Activated CD8-positive, alpha-beta memory T cell treated with anti-CD3 and anti-CD28 coated beads for 36 hours (primary cell): ENCODE results near the gene KRT5. TPM values are rescaled to one million over a fixed set of nuclear protein-coding genes. Genes with fewer than 3 reads are reported as not detected.

Experiments used
- CTCF ChIA-PET: fragments of 350-600 bp; sonication (Branson Sonifier 250); formaldehyde crosslinking; loops from one replicate; lab custom pipeline; 2021; ENCODE audit warnings: antibody characterized with exemption; lab: Charles Lee
- POLR2A ChIA-PET: fragments of 350-600 bp; sonication (Branson Sonifier 250); formaldehyde crosslinking; loops from one replicate; lab custom pipeline; 2021; ENCODE audit warnings: antibody characterized with exemption; lab: Charles Lee
- total RNA-seq, 2 experiments: library from RNA; stranded (reverse); gene quantifications; one replicate each; pipeline ENCODE4 v1.2.3, GENCODE V29; 2021

The KRT5 gene
- not detected for total RNA-seq

DNA sequence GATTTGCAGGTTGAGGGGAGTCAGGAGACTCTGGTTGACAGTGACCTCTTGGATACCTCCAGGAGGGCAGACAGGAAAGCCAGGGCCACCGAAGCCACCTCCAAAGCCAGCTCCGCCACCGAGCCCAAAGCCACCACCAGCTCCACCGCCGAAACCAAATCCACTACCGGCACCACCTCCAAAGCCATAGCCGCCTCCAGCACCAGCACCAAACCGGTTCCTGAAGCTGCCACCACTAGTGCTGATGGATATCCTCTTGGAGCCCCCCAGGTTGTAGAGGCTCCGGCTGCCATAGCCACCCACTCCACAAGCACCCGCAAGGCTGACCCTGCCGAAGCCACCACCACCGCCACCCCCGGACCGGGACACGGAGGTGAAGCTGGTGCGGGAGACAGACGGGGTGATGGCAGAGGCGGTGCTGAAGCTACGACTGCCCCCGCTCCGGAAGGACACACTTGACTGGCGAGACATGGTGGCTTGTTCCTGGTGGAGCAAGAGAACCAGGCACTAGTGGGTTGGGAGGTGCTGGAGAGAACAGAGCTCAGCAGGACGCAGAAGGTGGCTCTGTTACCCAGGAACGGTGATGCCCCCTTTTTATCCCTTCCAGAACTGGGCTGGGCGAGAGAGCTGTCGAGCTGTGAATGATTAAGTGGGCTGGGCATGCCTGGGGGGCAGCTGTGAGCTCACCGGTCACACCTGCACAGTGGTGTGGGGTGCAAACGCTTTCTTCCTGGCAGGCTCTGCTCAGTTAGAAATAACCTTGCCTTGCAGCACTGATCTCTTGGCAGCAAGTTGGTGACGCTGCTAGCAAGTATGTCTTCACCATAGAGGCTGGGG, at the start of gene KRT5:
TSS of gene KRT5 (minus strand) at position 569 of the 837 bp plus-strand sequence. CDS start at position 471, 98 bp downstream.
- CTCF ChIA-PET, result interaction anchor here (0.6 kb wide), 1 partner anchor 420 kb away, joined by 3 read pairs; no protein-coding TSS in a partner anchor

DNA sequence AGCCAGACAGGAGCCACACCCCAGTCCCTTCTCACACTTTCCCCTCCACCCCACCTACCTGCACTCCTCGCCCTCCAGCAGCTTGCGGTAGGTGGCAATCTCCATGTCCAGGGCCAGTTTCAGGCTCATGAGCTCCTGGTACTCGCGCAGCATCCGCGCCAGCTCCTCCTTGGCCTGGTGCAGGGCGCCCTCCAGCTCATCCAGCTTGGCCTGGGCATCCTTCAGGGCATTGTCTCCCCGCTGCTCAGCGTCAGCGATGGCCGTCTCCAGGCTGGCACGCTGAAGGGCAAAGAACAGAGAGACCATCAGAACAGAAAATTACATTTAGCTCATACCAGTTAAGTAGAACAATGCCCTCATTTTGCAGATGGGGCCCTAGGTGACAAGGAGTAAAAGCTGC, 47.9 kb upstream of the KRT5 start:
- ChIA-PET POLR2A (no interaction called here), CTCF (no interaction called here)

More for the DNA sequence above, at the start of gene KRT5:
- POLR2A ChIA-PET, result no interaction called here

DNA sequence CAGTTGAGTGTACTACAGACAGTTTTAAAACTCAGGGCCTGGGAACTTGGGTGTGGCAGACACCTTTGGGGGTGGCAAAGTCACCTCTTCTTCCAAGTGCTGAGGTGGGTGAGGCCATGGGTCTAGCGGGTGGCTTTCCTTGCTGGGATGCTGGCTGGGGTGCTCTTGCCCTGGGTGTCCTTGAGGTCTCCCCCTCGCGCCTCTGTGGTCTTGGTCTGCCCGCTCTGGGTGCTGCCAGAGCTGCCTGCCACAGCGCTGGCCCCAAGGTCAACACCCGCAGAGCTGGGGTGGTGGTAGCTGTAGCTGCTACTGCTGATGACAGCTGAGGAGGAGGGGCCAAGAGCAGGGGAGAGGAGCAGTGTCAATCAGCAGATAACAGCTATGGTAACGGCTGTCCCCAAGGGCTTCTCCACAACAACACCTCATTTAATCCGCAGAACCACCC, 46.7 kb upstream of the KRT5 start:
- CTCF ChIA-PET, result no interaction called here
- POLR2A ChIA-PET, result no interaction called here

DNA sequence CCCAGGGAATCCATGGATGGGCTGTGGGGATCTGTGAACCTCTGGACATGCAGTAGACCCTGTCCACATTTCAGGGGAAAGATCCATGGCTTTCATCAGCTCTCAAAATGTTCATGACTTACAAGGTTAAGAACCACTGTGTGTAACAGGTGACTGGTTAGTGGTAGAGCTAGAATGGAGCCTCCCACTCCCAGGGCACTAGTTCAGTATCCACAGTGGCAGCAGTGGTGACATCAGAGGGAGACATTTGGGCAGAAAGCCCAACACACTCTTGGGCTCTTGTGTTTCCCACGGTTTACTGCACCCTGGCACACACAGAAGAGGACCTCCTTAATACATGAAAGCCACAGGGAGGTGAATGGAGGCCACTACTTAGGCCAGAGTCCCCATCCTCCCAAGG, 44.4 kb upstream of the KRT5 start:
- POLR2A ChIA-PET, result no interaction called here
- CTCF ChIA-PET, result interaction anchor here (1.3 kb wide), 1 partner anchor 306 kb away, joined by 3 read pairs; no protein-coding TSS in a partner anchor

DNA sequence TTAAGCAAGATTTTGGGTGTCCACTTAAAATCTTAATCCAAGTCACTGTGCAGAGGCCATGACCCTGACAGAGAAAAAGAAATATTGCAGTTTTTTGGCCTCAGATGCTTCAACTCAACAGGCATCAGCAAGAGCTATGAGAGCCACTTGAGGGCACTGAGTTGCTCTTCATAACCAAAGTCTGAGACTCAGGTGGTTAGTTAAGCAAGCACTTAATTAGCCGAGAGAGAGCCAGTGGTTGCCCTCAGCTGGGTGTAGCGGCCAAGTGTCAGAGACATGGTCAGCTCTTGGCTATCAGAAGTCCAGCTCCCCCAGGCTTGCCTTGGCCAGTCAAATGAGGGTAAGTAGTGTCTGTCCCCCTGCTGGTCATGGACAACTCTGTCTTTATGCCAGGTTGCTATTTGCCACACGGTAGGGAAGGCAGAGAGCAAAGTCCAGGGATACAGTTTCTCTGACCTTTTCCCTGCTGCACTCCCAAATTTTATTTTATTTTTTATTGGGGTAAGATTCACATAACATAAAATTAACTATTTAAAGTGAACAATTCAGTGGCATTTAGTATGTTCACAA, 41.8 kb upstream of the KRT5 start:
- ChIA-PET POLR2A (no interaction called here), CTCF (no interaction called here)

DNA sequence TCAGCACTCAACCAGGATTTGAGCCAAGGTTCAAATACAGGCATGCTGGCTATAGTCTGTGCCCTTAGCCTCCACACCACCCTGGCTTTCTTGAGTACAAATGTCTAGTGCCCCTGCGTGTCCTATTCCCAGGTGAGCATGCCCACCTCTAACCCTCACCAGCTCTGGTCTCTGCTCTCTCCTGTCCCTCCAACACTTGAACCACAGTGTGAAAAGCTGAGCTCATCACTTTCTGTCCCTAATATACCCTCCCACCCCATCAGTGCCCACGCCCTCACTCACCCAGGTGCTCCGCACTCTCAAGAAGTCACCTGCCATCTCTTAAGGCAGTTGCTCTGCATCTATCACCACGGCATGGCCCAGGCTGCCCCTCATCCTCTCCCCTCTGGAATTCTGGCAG, 39.8 kb upstream of the KRT5 start:
- CTCF ChIA-PET, result no interaction called here
- POLR2A ChIA-PET, result no interaction called here

DNA sequence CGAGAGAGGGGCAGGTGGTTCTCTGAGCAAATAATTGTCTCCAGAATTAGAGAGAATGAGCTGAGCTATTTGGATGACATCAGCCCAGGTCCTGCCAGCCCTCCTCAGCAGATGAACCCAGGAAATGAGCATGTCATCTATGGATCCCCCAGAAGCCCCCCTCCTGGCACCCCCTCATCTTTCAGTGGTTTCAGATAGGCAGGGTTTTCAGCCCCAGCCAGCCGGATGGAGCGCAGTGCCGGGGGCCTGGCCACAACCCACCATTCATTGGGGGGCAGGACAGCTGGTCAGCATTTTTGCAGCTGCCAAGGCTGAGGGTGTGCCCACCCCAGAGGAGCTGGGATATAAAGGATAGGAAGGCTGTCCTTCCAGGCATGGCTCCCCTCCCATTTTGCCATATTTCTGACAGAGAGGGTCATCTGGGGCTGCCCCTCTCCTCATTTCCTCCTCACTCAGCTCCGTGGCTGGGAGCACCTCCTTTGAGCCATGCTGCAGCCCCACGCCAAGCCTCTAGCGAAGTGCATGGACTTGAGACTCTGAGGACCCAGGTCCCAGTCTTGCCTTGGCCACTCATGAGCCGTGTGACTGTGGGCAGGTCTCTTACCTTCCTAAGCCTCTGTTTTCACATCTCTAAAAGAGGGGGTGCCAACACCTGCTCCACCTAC, 38.7 kb upstream of the KRT5 start:
- ChIA-PET POLR2A (no interaction called here), CTCF (no interaction called here)

DNA sequence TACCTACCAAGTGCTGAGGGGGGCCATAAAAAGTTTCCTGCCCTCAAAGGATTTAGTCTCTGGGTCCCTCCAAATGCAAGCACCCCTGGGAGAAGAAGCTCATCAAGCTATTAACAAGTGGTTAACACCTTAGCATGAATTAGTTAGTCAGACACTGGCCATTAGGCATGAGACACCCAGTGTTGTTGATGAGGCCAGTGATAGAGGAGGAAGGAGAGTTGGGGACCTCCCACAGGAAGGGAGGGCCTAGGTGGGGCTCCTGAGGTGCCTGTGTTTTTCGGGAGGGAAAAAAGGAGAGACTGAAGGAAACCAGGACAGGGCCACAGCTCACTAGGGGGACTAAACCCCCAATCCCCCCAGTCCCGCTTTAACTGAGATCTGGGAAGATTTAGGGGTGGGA, 37.3 kb upstream of the KRT5 start:
- ChIA-PET POLR2A (no interaction called here), CTCF (no interaction called here)

DNA sequence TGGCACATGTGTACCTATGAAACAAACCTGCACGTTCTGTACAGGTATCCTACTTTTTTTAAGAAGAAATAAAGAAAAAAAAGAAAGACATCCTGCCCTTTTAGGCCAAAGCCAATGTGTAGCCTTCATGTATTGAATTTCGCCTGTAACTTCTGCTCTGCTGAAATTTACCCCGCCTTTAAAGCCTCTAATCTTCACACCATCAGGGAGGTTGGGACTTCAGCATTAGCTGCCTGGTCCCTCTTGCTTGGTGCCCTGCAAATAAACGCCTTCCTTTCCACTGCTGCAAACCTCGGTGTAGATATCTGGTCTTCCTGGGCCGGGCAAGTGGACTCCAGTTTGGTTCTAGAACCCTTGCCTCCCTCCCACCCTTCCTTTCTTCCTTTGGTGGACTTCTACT, 35.4 kb upstream of the KRT5 start:
- CTCF ChIA-PET, result no interaction called here
- POLR2A ChIA-PET, result no interaction called here

DNA sequence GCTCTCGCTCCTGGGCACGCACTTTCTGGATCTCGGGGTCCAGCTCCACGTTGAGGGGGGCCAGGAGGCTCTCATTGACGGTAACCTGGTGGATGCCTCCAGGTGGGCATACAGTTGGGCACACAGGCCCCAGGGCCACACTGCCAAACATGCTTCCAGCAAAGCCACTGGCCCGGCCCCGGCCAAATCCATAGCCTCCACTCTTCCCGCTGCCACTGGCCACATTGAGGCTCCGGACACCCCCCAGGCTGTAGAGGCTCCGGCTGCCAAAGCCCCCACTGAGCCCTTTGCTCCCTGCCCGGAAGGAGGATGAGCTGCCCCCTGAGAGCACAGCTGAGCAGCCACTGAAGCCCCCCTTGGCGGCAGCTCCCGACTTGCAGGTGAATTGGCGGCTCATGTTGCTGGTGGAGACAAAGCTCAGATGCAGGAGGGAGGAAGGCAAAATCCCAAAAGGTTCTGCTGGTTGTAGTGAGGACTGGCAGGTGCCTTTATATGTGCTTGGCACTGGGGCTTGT, 32.5 kb upstream of the KRT5 start, which contains the start of gene KRT71:
TSS of gene KRT71 (minus strand) at position 465 of the 515 bp plus-strand sequence. CDS start at position 397, 68 bp downstream.
- POLR2A ChIA-PET, result no interaction called here
- CTCF ChIA-PET, result no interaction called here

DNA sequence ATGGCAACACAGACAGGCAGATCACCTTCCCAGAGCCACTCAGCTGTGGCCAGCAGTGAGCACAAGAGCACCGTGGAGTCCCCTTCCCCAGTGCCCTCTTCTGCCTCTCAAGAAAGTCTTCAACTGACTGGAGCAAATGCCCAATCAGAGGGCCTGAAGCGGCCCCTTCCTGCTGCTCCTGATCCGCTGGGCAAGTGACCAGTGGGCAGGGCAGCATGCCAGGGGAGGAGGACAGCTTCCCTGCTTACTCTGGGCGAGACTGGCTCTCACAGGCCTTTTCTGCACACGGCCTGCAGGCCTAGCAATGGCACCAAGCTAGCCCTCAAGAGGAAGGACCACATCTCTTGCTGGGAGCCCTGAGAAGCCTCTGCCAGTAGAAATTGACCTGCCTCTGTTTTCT, 31.9 kb upstream of the KRT5 start:
- ChIA-PET POLR2A (no interaction called here), CTCF (no interaction called here)

DNA sequence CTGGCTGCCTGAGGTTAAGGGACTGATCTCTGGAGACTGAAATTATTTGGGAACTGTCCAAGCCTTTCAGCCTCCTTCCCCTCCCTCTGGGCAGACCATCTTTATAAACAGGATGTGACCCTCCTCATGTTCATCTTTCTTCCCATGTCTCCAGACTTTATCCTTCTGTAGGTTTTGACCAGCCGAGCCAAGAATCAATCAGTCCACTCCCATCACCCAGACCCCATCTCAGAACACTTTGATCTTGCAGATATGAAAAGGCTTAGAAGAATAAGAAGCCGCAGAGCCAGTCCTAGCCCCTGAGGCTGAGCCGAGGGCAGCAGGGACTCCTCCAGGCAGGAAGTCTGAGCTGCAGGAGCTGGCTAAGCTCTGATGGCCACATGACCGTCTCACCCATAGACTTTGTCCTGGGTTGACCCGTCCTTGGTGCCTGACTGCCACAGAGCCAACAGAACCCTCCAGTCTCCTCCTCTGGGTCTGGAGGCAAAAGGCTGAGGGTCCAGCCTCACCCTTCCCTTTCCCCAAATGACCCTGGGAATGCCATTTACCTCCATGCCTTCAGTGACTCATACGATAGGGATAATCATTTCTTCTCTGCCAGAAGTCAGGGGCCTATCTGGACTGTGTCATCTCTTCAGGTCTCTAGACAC, 31.1 kb upstream of the KRT5 start:
- CTCF ChIA-PET, result interaction anchor here (0.6 kb wide), 1 partner anchor 411 kb away, joined by 3 read pairs; no protein-coding TSS in a partner anchor
- POLR2A ChIA-PET, result no interaction called here

DNA sequence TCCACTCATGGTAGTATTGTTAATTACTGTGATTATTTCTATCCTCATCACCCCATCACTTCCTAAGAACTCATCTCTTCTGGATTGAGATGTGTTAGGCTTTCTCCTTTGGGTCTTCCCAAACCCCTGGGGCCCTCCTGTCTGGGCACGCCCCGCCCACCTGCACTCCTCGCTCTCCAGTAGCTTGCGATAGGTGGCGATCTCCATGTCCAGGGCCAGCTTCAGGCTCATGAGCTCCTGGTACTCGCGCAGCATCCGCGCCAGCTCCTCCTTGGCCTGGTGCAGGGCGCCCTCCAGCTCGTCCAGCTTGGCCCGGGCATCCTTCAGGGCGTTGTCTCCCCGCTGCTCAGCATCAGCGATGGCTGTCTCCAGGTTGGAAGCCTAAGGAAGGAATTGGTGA, 25.9 kb upstream of the KRT5 start:
- ChIA-PET POLR2A (no interaction called here), CTCF (no interaction called here)

DNA sequence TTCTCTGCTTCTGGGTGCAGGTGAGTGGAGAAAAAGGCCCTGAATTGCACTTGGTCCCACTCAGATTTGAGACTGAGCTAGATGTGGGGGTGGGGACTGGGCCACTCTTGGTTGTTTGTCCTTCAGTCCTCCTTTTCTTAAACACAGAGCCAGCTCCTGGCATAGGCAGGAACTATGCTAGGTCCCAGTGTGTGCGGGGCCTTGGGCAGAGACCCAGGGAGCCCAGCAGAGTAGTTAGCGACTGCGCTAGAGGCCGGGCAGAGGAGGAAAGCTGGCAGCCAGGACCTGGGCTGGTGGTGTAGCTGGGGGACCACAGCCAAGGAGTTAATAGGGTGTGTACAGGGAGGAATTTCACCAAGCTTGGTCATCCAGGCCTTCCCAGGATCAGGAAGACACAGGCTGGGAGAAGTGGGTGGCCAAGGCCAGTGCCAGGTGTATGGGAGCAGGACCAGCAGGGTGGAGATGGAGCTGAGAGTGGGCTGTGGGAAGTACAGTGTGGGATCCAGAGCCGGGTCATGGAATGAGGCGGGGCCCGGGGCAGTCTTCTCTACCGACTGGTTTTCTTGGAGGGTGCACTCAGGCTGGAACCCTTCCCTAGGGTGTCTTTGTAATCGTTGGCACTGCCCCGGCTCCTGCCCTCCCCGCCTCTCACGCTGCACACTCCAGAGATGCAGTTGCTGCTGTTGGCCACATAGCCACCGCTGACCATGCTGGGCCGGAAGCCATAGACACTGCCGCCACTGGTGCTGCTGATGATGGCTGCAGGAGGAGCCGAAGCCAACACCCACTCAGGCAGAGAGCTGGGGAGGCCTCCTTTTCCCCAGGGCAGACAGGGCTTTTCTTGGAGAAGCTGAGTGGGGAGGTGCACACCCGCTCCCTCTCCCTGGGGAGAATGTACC, 24.0 kb upstream of the KRT5 start:
- ChIA-PET POLR2A (no interaction called here), CTCF (no interaction called here)

DNA sequence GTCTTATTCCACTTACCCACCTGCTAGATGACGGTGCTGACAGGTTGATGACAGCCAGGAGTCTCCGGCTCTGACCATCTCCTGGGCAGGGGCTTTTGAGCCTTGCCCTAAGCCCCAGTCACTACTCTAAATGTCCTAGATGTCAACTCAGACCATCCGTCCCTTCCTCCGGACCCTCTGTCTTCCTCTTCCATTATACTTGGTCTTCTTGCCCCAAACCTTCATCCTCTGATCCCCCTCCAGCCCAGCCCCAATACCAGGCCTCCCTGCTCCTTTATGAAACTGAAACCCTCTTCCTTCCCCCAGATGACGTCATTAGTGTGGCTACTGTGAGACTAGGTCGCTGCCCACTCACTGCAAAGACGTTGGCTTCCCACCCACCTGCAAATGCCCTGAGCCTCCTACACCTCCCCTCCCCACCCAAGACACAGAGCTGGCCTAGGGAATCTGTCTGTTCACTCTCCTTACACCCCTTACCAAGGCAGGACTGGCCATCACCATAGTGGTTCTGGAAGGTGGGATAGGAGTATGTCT, 22.7 kb upstream of the KRT5 start:
- POLR2A ChIA-PET, result no interaction called here
- CTCF ChIA-PET, result no interaction called here

DNA sequence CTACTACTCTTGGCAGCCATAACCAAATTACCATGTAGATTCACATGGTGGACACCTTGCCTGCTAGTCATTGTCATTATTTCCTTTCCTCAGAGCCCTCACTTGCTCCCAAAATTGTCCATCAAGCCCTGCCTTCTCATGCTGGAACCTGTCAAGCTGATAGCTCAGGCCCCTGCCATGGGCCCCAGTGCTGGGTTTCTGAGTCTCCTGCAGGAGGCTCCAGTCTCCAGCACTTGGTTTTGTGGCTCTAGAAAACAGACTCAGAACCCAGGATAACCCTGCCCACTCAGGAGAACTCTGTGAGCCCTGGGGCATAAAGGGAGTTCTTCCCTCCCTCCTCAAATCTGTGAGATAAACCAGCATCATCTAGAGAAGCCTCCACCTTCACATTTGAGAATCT, 22.0 kb upstream of the KRT5 start:
- ChIA-PET CTCF (no interaction called here), POLR2A (no interaction called here)

DNA sequence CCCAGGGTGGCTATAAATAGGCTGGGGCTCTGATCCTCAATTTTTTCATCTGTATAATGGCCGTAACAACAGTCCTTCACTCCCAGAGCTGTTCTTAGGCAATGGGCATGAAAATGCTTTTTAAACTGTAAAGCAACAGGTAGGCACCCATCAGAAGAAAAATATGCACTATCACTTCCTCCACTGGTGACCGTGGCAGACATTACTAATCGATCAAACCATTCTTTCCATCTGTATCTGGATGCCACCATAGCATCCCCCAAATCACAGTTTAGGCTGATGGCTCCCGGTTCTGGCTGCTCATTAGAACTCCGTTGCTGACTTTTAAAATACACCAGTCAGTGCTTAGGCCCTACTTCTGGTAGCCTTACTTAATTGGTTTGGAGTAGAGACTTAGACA, 21.5 kb upstream of the KRT5 start:
- POLR2A ChIA-PET, result no interaction called here

DNA sequence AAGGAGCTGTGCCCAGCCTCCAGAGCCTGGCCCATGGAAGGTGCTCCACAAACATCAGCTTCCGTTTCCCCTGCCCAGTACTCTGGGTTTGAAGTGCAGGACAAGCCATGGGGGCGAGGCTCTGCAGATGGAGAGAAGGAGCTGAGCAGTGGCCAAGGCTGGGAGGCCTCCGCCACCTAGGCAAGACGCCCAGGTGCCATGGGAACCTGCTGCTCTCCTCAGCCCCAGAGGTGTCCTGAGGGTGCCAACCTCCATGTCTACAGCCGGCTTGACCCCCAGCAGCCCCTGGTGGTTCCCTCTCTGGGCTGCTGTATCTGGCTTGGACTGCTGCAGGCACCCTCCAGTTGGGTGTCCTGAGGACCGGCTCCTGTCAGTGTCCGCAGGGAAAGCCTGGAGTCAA, 20.3 kb upstream of the KRT5 start:
- CTCF ChIA-PET, result no interaction called here
- POLR2A ChIA-PET, result no interaction called here

More for the DNA sequence above, 21.5 kb upstream of the KRT5 start:
- CTCF ChIA-PET, result no interaction called here

DNA sequence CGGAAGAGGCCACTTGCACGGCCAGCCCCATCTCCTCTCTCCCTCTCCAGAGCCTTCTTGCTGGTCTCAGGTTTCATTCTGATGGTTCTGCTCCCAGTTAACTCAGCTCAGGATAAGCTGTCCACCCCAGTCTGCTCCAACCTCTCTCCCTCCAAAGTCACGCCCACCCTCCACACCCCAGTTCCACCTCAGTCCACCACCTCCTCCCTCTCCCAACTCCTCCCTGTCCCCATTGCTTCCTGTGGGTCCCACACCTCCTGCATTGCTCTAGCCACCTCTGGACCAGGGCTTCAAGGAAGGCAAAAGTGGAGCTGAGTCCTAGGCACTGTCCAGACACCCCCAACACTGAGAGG, 19.6 kb upstream of the KRT5 start:
- CTCF ChIA-PET, result no interaction called here
- POLR2A ChIA-PET, result no interaction called here
